ENCODE data around the gene HERC5. TPM values are rescaled to one million over a fixed set of nuclear protein-coding genes. Genes with fewer than 3 reads are reported as not detected.
A peak's percentile ranks its signal among the peaks of the same experiment; 100 is the strongest.
"Not testable (repeated sequence)": the region's sequence is repeated elsewhere in the genome, so short reads cannot be mapped to it uniquely, and the experiment has no call there.

HERC5 gene
- total and polyA plus RNA-seq, 9 donors: 10.5 to 20.9 (median 18.6) TPM

GRCh38 chr4:88537709-88538108, 80.8 kb downstream of the HERC5 start:
- Histone ChIP-seq H3K27me3 (no peaks in the 10 kb centered on the region), H3K27ac (no peak overlapping the region), H3K9me3 (no peaks in the 10 kb centered on the region), H3K4me1 (ENCODE audit: insufficient read depth) (no peaks in the 10 kb centered on the region), H3K36me3 (no peaks in the 10 kb centered on the region), H3K4me3 (no peak overlapping the region)
- no peak for TF ChIP-seq CTCF (IDR thresholded peaks at IDR 0.05)
- TF ChIP-seq EP300 (IDR thresholded peaks at IDR 0.05): no peak
- no peak for TF ChIP-seq POLR2A (IDR thresholded peaks at IDR 0.05)
- DNase-seq: no peak
- WGBS, 3 donors: 87 to 95% (median 95%) methylated on average over 1 of the region's 1 CpG
- intact Hi-C loops (cut with DNase I): loop anchor here in 2 of 4 donors (10.0 kb wide), 2 partner anchors 117 to 127 kb away; no protein-coding TSS in a partner anchor

GRCh38 chr4:88539322-88540068, 82.6 kb downstream of the HERC5 start:
- not testable (repeated sequence) for H3K27ac ChIP-seq; H3K4me1 ChIP-seq (ENCODE audit: insufficient read depth); H3K36me3 ChIP-seq; H3K4me3 ChIP-seq; H3K9me3 ChIP-seq; H3K27me3 ChIP-seq
- peak in 1 of 5 donors; percentile 29 for DNase-seq
- 37 to 39% (median 38%) methylated on average over 8 to 9 of the region's 9 CpGs for WGBS, 3 donors
- intact Hi-C loops (cut with DNase I): loop anchor here in 2 of 4 donors (10.0 kb wide), 2 partner anchors 115 to 125 kb away; no protein-coding TSS in a partner anchor

DNA sequence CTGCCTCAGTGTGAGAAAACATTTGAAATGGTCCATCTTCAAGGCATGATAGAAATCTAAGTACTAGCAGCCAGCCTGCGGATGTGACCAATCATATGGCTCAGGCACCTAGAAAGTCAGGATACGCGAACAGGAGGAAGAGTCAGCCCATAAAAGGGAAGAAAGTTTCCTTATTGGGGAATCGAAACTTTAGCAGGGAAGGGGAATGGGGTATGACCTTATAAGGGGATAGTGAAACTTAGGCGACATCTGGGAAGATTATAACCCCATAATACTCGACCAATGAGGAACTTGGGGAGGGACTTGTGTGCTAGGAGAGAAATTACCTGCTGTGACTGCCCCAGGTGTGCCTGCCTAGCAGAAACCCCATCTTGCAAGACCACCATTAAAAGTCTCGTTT, 92.9 kb downstream of the HERC5 start:
- WGBS, 3 donors: 89 to 91% (median 89%) methylated on average over 7 of the region's 7 CpGs
- Histone ChIP-seq H3K27ac (no peak overlapping the region), H3K36me3 (no peaks in the 10 kb centered on the region), H3K4me1 (ENCODE audit: insufficient read depth) (no peaks in the 10 kb centered on the region), H3K4me3 (no peak overlapping the region), H3K27me3 (no peaks in the 10 kb centered on the region), H3K9me3 (no peaks in the 10 kb centered on the region)
- no peak for DNase-seq
- intact Hi-C loops (cut with DNase I): no loop called here
- TF ChIP-seq EP300 (IDR thresholded peaks at IDR 0.05): no peak
- TF ChIP-seq CTCF (IDR thresholded peaks at IDR 0.05): no peak
- no peak for TF ChIP-seq POLR2A (IDR thresholded peaks at IDR 0.05)

Other genes starting within 250 kb of the HERC5 start
- gene PPM1K, start 172.6 kb upstream of the HERC5 start, total RNA-seq: 100 to 1,000 TPM in 1 of 7 donors, 10 to 100 TPM in 6; 34.2 to 111 (median 50.5) TPM
- gene PPM1K, start 172.6 kb upstream of the HERC5 start, polyA plus RNA-seq: 10 to 100 TPM; 33.6 to 61.0 TPM
- gene HERC6, start 78.3 kb upstream of the HERC5 start, total RNA-seq: 10 to 100 TPM in 6 of 7 donors, 1 to 10 TPM in 1; 9.4 to 14.9 (median 10.8) TPM
- gene HERC6, start 78.3 kb upstream of the HERC5 start, polyA plus RNA-seq: 10 to 100 TPM in 1 of 2 donors, 1 to 10 TPM in 1; 9.1 to 24.5 TPM
- gene PYURF, start 66.7 kb downstream of the HERC5 start, total RNA-seq: 100 to 1,000 TPM in 1 of 7 donors, 10 to 100 TPM in 6; 72.5 to 105 (median 91.2) TPM
- gene PYURF, start 66.7 kb downstream of the HERC5 start, polyA plus RNA-seq: 100 to 1,000 TPM in 1 of 2 donors, 10 to 100 TPM in 1; 69.8 to 106 TPM
- 10 to 100 TPM; 22.2 to 30.9 (median 24.9) TPM for gene HERC3, start 135.4 kb downstream of the HERC5 start, total RNA-seq
- 10 to 100 TPM; 10.3 to 23.8 TPM for gene HERC3, start 135.4 kb downstream of the HERC5 start, polyA plus RNA-seq
- gene NAP1L5, start 240.7 kb downstream of the HERC5 start, total RNA-seq: 10 to 100 TPM in 5 of 7 donors, 1 to 10 TPM in 2; 9.1 to 18.3 (median 11.4) TPM
- 10 to 100 TPM in 1 of 2 donors, 1 to 10 TPM in 1; 7.6 to 16.3 TPM for gene NAP1L5, start 240.7 kb downstream of the HERC5 start, polyA plus RNA-seq